Stimulated activated naive CD8-positive, alpha-beta T cell treated with anti-CD3 and anti-CD28 coated beads, Interleukin-15, Interleukin-2, amounts not matched to agents 100 ng/mL and 50 ng/mL, for 24 hours (primary cell): Measurements from ENCODE around the gene GOLGA8S.
"Not testable (repeated sequence)": the region's sequence is repeated elsewhere in the genome, so short reads cannot be mapped to it uniquely, and the experiment has no call there.

Source experiments
- H3K27ac Mint-ChIP-seq: one replicate; pipeline ENCODE4 v1.8.0; 2021; ENCODE audit warnings: mild to moderate bottlenecking, mixed read lengths
- H3K27me3 Mint-ChIP-seq: one replicate; pipeline ENCODE4 v1.8.0; 2021; ENCODE audit warnings: mixed read lengths
- H3K36me3 Mint-ChIP-seq: one replicate; pipeline ENCODE4 v1.8.0; 2021; ENCODE audit warnings: low read depth, mixed read lengths
- H3K4me1 Mint-ChIP-seq: one replicate; pipeline ENCODE4 v1.8.0; 2021; ENCODE audit warnings: low read depth, mixed read lengths
- H3K4me3 Mint-ChIP-seq: one replicate; pipeline ENCODE4 v1.8.0; 2021; ENCODE audit warnings: mild to moderate bottlenecking, mixed read lengths
- H3K9me3 Mint-ChIP-seq: one replicate; pipeline ENCODE4 v1.8.0; 2021; ENCODE audit warnings: mixed read lengths

GOLGA8S gene

GRCh38 chr15:23381192-23381591, 26.6 kb downstream of the GOLGA8S start:
- H3K27ac Mint-ChIP-seq, H3K4me1 Mint-ChIP-seq, H3K36me3 Mint-ChIP-seq, H3K27me3 Mint-ChIP-seq, H3K9me3 Mint-ChIP-seq, H3K4me3 Mint-ChIP-seq: not testable (repeated sequence)

GRCh38 chr15:23384371-23384770, 29.8 kb downstream of the GOLGA8S start:
- Mint-ChIP-seq H3K27me3 (peaks cover 16% of the 10 kb centered on the region), H3K4me3 (no peak overlapping the region), H3K4me1 (no peaks in the 10 kb centered on the region), H3K9me3 (no peaks in the 10 kb centered on the region), H3K27ac (no peak overlapping the region), H3K36me3 (no peaks in the 10 kb centered on the region)

DNA sequence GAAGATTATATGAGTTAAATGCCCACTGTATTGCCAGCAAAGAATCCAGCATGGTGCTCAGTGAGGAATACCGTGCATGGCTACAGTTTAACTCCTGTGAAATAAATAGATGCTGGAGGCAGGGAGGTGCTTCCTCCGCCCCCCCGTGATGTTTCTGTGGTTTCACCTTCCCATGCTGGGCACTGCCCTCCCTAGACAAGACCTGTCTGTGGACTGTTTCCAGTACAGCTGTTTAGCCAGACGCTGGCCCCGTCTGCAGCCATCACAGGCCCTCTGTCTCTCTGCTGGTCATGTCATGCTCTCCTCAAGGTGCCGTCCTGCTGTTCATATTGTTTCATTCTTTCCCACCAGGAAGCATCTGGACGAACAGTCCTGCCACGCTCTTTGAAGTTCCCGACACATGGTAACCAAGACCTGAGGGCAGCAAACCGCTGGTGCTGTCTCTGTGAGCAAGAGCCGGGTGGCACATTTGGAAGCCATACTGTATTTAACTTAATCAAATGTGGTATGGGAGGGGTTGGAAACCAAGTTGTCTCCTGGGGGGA, 31.4 kb downstream of the GOLGA8S start:
- Mint-ChIP-seq H3K27ac (no peak overlapping the region), H3K9me3 (no peaks in the 10 kb centered on the region), H3K27me3 (peaks cover 16% of the 10 kb centered on the region), H3K36me3 (no peaks in the 10 kb centered on the region), H3K4me1 (no peaks in the 10 kb centered on the region), H3K4me3 (no peak overlapping the region)

GRCh38 chr15:23387621-23388190, 33.2 kb downstream of the GOLGA8S start:
- Mint-ChIP-seq H3K27ac (no peak overlapping the region), H3K4me1 (no peaks in the 10 kb centered on the region), H3K36me3 (no peaks in the 10 kb centered on the region)

GRCh38 chr15:23395030-23395692, 40.6 kb downstream of the GOLGA8S start:
- H3K36me3 Mint-ChIP-seq = no peaks in the 10 kb centered on the region
- no peaks in the 10 kb centered on the region for H3K9me3 Mint-ChIP-seq
- no peak overlapping the region for H3K4me3 Mint-ChIP-seq
- no peak overlapping the region for H3K27ac Mint-ChIP-seq
- no peaks in the 10 kb centered on the region for H3K4me1 Mint-ChIP-seq
- peaks cover 4% of the 10 kb centered on the region for H3K27me3 Mint-ChIP-seq

More at GRCh38 chr15:23387621-23388190, 33.2 kb downstream of the GOLGA8S start:
- Mint-ChIP-seq H3K9me3 (no peaks in the 10 kb centered on the region), H3K4me3 (no peak overlapping the region), H3K27me3 (peaks cover 16% of the 10 kb centered on the region)

DNA sequence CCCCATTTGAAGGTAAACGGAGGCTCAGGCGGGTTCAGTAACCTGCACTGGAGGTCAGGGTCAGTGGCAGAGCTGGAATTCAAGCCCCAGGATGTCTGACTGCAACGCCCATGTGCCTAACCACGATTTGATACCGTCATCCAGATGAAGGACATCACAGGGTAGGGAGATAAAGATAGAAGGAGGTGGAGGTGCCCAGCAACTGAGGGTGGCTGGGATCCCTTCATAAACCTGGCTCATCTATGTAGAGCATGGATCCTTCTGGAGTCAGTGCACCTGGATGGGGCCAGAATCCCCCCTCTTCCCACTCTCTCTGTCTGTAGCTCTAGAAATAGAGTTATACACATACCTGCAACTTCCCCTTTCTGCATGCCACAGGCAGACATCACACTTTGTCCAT, 41.3 kb downstream of the GOLGA8S start:
- H3K9me3 Mint-ChIP-seq = no peaks in the 10 kb centered on the region
- H3K27ac Mint-ChIP-seq = no peak overlapping the region
- H3K27me3 Mint-ChIP-seq = peaks cover 8% of the 10 kb centered on the region
- no peak overlapping the region for H3K4me3 Mint-ChIP-seq
- H3K4me1 Mint-ChIP-seq = no peaks in the 10 kb centered on the region
- no peaks in the 10 kb centered on the region for H3K36me3 Mint-ChIP-seq

DNA sequence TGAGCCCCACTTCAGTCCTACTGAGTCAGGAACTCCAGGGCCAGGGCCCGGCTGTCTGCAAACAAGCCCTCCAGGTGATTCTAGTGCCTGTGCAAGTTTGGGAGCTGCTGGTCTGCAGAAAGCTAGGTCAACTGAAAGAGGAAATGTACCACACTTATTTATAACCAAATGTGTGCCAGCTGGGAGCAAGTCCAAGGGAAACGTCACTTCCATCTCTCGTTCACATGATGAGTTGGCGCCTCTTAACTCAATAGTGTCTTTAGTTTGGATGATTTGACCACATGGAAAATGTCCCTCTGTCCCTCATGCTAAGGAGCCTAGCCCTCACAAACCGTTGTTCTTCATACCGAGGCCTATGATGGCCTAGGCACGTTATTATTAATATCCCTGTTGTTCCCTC, 43.2 kb downstream of the GOLGA8S start:
- H3K4me1 Mint-ChIP-seq = no peaks in the 10 kb centered on the region
- H3K4me3 Mint-ChIP-seq = no peak overlapping the region
- H3K27me3 Mint-ChIP-seq = peaks cover 8% of the 10 kb centered on the region
- no peaks in the 10 kb centered on the region for H3K9me3 Mint-ChIP-seq
- no peaks in the 10 kb centered on the region for H3K36me3 Mint-ChIP-seq
- H3K27ac Mint-ChIP-seq = no peak overlapping the region

DNA sequence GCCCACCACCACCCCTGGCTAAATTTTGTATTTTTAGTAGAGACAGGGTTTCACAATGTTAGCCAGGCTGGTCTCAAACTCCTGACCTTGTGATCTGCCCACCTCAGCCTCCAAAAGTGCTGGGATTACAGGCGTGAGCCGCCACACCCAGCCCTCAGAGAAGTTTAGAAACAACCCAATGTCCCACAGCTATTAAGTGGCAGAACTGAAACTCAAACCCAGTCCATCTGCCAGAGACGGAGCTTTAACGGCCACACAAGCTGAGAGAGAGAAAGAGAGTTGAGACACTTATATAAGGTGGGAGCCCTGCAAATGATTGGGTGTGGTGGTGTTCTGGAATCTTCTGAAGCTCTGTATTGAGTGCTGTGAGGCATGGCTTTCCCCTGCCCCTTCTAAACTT, 43.8 kb downstream of the GOLGA8S start:
- H3K27me3 Mint-ChIP-seq, H3K4me1 Mint-ChIP-seq, H3K27ac Mint-ChIP-seq, H3K36me3 Mint-ChIP-seq, H3K9me3 Mint-ChIP-seq, H3K4me3 Mint-ChIP-seq: not testable (repeated sequence)

DNA sequence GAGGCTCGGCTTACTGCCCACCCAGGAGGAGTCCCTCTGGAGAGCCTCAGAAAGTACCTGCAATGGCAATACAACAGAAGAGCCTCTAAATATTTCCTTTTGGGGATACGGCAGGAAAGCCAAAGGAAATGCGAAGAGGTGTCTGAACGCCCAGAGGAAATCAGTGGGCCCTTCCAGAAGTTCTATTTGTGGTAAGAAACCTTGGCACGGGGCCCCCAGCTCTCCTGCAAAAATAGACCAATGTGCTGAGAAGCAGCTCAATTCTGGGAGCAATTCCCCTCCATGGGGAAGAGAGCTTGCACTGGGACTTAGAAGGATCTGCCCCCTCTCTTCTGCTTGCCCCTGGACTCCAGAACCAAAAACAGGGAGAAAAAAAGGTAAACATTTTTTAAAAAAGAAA, 44.7 kb downstream of the GOLGA8S start:
- not testable (repeated sequence) for H3K4me1 Mint-ChIP-seq, H3K36me3 Mint-ChIP-seq, H3K9me3 Mint-ChIP-seq, H3K27ac Mint-ChIP-seq, H3K4me3 Mint-ChIP-seq
- peaks cover 12% of the 10 kb centered on the region for H3K27me3 Mint-ChIP-seq

DNA sequence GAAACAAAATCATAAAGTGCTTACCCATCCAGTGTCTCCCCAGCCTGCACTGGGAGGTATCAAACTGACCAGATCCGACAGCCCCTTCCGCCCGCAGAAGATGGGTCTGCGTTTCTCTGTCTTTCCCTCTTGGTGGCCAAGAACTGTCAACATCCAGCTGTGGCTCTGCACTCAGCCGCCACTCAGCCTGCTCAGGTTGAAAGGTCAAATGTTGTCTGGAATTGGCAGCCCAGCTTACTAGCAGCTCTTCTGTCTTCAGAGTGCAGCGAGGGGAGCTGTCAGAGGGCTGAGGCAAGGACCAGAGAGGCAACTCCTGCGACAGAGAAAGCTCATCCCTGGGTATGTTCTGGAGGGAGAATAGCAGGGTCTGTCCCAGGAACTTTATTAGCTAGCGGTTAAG, 47.1 kb downstream of the GOLGA8S start:
- Mint-ChIP-seq H3K9me3 (peaks cover 4% of the 10 kb centered on the region), H3K4me1 (no peaks in the 10 kb centered on the region), H3K27ac (no peak overlapping the region), H3K4me3 (no peak overlapping the region), H3K36me3 (no peaks in the 10 kb centered on the region), H3K27me3 (peaks cover 12% of the 10 kb centered on the region)

DNA sequence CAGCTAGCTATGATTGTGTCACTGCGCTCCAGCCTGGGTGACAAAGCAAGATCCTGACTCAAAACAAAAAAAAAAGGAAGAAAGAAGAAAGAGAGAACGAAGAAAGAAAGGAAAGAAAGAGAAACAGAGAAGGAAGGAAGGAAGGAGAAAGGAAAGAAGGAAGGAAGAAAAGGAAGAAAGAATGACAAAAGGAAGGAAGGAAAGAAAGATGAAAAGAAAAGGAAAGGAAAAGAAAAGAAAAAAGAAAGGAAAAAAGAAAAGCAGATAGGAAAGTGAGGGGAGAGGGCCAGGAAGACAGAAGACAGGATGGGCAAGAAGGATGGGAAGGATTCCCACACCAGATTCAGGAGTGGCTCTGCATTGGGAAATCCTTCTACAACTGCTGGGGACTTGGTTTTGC, 47.6 kb downstream of the GOLGA8S start:
- Mint-ChIP-seq H3K27me3 (peaks cover 15% of the 10 kb centered on the region), H3K4me1 (no peaks in the 10 kb centered on the region), H3K9me3 (peaks cover 7% of the 10 kb centered on the region)

DNA sequence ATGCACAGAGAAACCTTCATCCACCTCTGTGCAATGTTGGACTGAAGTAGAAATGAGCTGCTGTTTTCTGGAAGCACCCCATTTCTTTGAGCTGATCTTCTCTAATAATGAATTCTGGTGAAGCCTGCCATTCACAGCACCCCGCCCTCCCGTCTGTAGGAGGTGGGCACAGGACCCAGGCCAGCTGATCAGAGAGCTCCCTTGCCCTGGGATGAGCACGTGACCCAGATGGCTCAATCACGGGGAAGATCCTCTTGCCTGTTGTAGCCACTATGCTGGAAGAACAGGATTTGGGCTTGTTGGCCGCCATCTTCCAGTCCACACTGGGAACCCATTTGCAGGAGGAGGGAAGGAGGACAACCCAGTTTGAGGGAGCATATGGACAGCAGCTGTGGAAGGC, 48.0 kb downstream of the GOLGA8S start:
- H3K27me3 Mint-ChIP-seq = peaks cover 16% of the 10 kb centered on the region

More for the DNA sequence above, 47.6 kb downstream of the GOLGA8S start:
- H3K36me3 Mint-ChIP-seq = no peaks in the 10 kb centered on the region
- no peak overlapping the region for H3K27ac Mint-ChIP-seq
- H3K4me3 Mint-ChIP-seq = no peak overlapping the region

GRCh38 chr15:23403550-23403949, 49.0 kb downstream of the GOLGA8S start:
- Mint-ChIP-seq H3K27ac (no peak overlapping the region), H3K36me3 (no peaks in the 10 kb centered on the region), H3K4me3 (no peak overlapping the region), H3K4me1 (no peaks in the 10 kb centered on the region), H3K27me3 (peaks cover 16% of the 10 kb centered on the region), H3K9me3 (peaks cover 8% of the 10 kb centered on the region)

More for the DNA sequence above, 48.0 kb downstream of the GOLGA8S start:
- Mint-ChIP-seq H3K4me1 (no peaks in the 10 kb centered on the region), H3K27ac (no peak overlapping the region), H3K36me3 (no peaks in the 10 kb centered on the region), H3K4me3 (no peak overlapping the region), H3K9me3 (peaks cover 8% of the 10 kb centered on the region)

GRCh38 chr15:23411841-23412240, 57.3 kb downstream of the GOLGA8S start:
- Mint-ChIP-seq H3K4me3 (no peak overlapping the region), H3K36me3 (no peaks in the 10 kb centered on the region), H3K27me3 (peaks cover 4% of the 10 kb centered on the region), H3K27ac (no peak overlapping the region), H3K9me3 (peaks cover 4% of the 10 kb centered on the region), H3K4me1 (no peaks in the 10 kb centered on the region)

DNA sequence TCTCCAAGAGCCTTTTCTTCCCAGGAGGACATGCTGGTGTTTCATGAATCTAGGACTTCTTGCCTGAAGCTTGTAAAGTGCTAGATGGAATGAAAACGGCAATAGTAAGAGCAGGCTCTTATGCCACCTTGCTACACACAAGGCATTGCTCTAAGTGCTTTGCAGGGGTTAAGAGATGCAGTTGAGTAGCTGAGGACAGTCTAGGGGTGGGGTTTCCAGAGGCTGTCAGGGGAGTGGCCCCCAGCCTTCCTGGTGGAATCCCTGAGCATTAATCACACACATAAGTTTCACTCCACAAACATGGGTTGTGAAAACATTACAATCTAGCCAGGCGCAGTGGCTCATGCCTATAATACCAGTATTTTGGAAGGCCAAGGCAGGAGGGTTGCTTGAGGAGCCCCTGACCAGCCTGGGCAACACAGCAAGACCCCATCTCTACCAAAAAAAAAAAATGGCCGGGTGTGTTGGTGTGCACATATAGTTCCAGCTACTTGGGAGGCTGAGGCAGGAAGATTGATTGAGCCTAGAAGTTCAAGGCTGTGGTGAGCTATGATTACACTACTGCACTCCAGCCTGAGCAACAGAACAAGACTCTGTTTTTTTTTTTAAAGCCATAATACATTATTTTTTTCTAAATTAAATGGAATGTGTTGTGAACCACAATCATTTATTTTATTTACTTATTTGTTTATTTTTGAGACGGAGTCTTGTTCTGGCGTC, 58.5 kb downstream of the GOLGA8S start:
- not testable (repeated sequence) for H3K9me3 Mint-ChIP-seq

More for the DNA sequence above, 58.5 kb downstream of the GOLGA8S start:
- not testable (repeated sequence) for H3K27me3 Mint-ChIP-seq, H3K27ac Mint-ChIP-seq, H3K4me1 Mint-ChIP-seq, H3K36me3 Mint-ChIP-seq, H3K4me3 Mint-ChIP-seq
